ENCODE data around the gene MRPS23. TPM values are rescaled to one million over a fixed set of nuclear protein-coding genes. Genes with fewer than 3 reads are reported as not detected.

Gene MRPS23
- total and polyA plus RNA-seq, 2 of the 13 experiments (the other 11 are each of a cell fraction or from before 2014, with no cell fraction given) = 63.2 to 181 TPM

- DNase-seq (ENCODE audit: low spot score) (no peak), ATAC-seq (no peak), FAIRE-seq (no peak)
- in situ Hi-C loops (cut with HindIII; ENCODE audit: extremely low pct_ligation_motif_present, low pct_unique_long_range_greater_than_20kb) = no loop called here
- Histone ChIP-seq H3K27me3 (ENCODE audit: control insufficient read depth in 1 of 2, insufficient read depth in 2 of 2, low read length in 2 of 2) (peaks cover 4 to 22% of the 10 kb centered on the region in 2 experiments; a peak in 3 of 5 replicates), H3K36me3 (replicated peaks in 1 of 2; ENCODE audit: control insufficient read depth in 1 of 2, insufficient read depth in 2 of 2, low read length in 2 of 2) (no peaks in the 10 kb centered on the region), H3K4me2 (ENCODE audit: low read depth, low read length) (no peak overlapping the region), H2AFZ (ENCODE audit: low read length) (no peak overlapping the region), H3K9me3 (ENCODE audit: low read length) (peaks cover 3% of the 10 kb centered on the region), H4K20me1 (ENCODE audit: insufficient read depth, low read length) (no peaks in the 10 kb centered on the region), H3K79me2 (ENCODE audit: insufficient read depth, low read length) (no peaks in the 10 kb centered on the region), H3K4me3 (replicated peaks in 1 of 3; ENCODE audit: insufficient read depth in 1 of 3, low read depth in 2 of 3, low read length in 3 of 3) (no peak overlapping the region), H3K4me1 (ENCODE audit: insufficient read depth, low read length) (peaks cover 12% of the 10 kb centered on the region), H3K27ac (ENCODE audit: extremely low read length, insufficient read depth, low read length) (no peak overlapping the region), H3K9ac (ENCODE audit: insufficient read depth, low read depth, low read length) (no peak overlapping the region)
- TF ChIP-seq ZNF589 (CRISPR knock-in tag; conservative IDR thresholded peaks at IDR 0.05) (no peak), TEAD3 (CRISPR knock-in tag; optimal IDR thresholded peaks at IDR 0.05; ENCODE audit: borderline replicate concordance) (no peak), SAP130 (CRISPR knock-in tag; IDR thresholded peaks at IDR 0.05; ENCODE audit: low read depth) (no peak), SPEN (CRISPR knock-in tag; IDR thresholded peaks at IDR 0.05; ENCODE audit: low read depth) (no peak), SAFB2 (CRISPR knock-in tag; IDR thresholded peaks at IDR 0.05; ENCODE audit: borderline replicate concordance, low read depth) (no peak), ZNF362 (CRISPR knock-in tag; IDR thresholded peaks at IDR 0.05; ENCODE audit: borderline replicate concordance) (no peak), MEF2D (CRISPR knock-in tag; IDR thresholded peaks at IDR 0.05) (no peak), ZMYM4 (CRISPR knock-in tag; IDR thresholded peaks at IDR 0.05) (no peak), ZNF331 (CRISPR knock-in tag; IDR thresholded peaks at IDR 0.05) (no peak), SP4 (CRISPR knock-in tag; IDR thresholded peaks at IDR 0.05) (no peak), ZNF564 (CRISPR knock-in tag; IDR thresholded peaks at IDR 0.05) (no peak), ZNF337 (CRISPR knock-in tag; IDR thresholded peaks at IDR 0.05; ENCODE audit: borderline replicate concordance, low read depth) (no peak), ATRX (CRISPR knock-in tag; IDR thresholded peaks at IDR 0.05; ENCODE audit: borderline replicate concordance) (no peak), ZBTB8A (CRISPR knock-in tag; IDR thresholded peaks at IDR 0.05; ENCODE audit: borderline replicate concordance, low read depth) (no peak), FUBP1 (CRISPR knock-in tag; IDR thresholded peaks at IDR 0.05; ENCODE audit: borderline replicate concordance) (no peak), ARID4A (CRISPR knock-in tag; IDR thresholded peaks at IDR 0.05; ENCODE audit: borderline replicate concordance) (no peak), ONECUT2 (CRISPR knock-in tag; IDR thresholded peaks at IDR 0.05) (no peak)
- 11% methylated on average over 4 of the region's 5 CpGs for WGBS (ENCODE audit: low lambda C conversion rate)
- POLR2A ChIA-PET = no interaction called here
- CTCF ChIA-PET (ENCODE audit: low intra/inter-chr PET ratio, low total read pairs) = no interaction called here
- intact Hi-C loops (cut with micrococcal nuclease; ENCODE audit: unreplicated experiment) = no loop called here
- BruUV-seq (replicated peaks) = no TSS peak
Measured at GRCh38 chr17:57806167-57806830, 43.5 kb downstream of the MRPS23 start.

All from HepG2 (cell line).